Measurements from ENCODE around the gene TRAPPC3L. TPM values are rescaled to one million over a fixed set of nuclear protein-coding genes. Genes with fewer than 3 reads are reported as not detected.

Gene TRAPPC3L
- total and polyA plus RNA-seq, 2 of the 8 experiments (the other 6 are each of a cell fraction or from before 2014, with no cell fraction given), result not detected

- no peaks in the 10 kb centered on the region for H3K27me3 ChIP-seq (replicated peaks in 1 of 4; ENCODE audit: control insufficient read depth in 3 of 4, extremely low read depth in 1 of 4, insufficient read depth in 3 of 4, low read length in 3 of 4)
- FAIRE-seq (no peak), DNase-seq (ENCODE audit: low read depth in 1 of 2, low spot score in 2 of 2) (no peak)
- H3K23ac ChIP-seq (ENCODE audit: insufficient read length), result no peak overlapping the region
- H2BK20ac ChIP-seq (ENCODE audit: low read length), result no peak overlapping the region
- no peak overlapping the region for H2BK120ac ChIP-seq (replicated peaks; ENCODE audit: low read depth, low read length)
- no peak overlapping the region for H3K4me3 ChIP-seq (ENCODE audit: extremely low read depth in 1 of 4, insufficient read depth in 2 of 4, low read depth in 3 of 4, low read length in 4 of 4)
- no peak overlapping the region for H2BK12ac ChIP-seq (ENCODE audit: low read depth, low read length)
- H3K23me2 ChIP-seq (ENCODE audit: low read depth, low read length), result no peaks in the 10 kb centered on the region
- no peaks in the 10 kb centered on the region for H3K79me1 ChIP-seq (ENCODE audit: low read depth, low read length)
- no peak overlapping the region for H2AK5ac ChIP-seq (ENCODE audit: low read depth, low read length)
- no peak overlapping the region for H4K91ac ChIP-seq (replicated peaks; ENCODE audit: insufficient read length, low read length)
- no peak overlapping the region for H2BK15ac ChIP-seq (ENCODE audit: low read length)
- no peak overlapping the region for H3K14ac ChIP-seq (ENCODE audit: insufficient read length)
- H3K56ac ChIP-seq (replicated peaks; ENCODE audit: insufficient read length, low read depth, low read length), result no peak overlapping the region
- ChIA-PET CTCF (ENCODE audit: partially characterized antibody) (interaction anchor here (0.7 to 4.7 kb wide), 6 partner anchors 12 to 331 kb away, joined by 3 to 21 read pairs (median 3); no protein-coding TSS in a partner anchor), POLR2A (ENCODE audit: partially characterized antibody) (interaction anchor here (1.0 to 1.4 kb wide), 2 partner anchors 69 to 268 kb away, joined by 3 to 4 read pairs; partner anchors contain the start of genes RSPH4A and TSPYL1)
- H2BK5ac ChIP-seq (ENCODE audit: low read depth, low read length), result no peak overlapping the region
- no peak overlapping the region for H3K4ac ChIP-seq (replicated peaks; ENCODE audit: insufficient read length, low read depth, low read length)
- no peaks in the 10 kb centered on the region for H3K79me2 ChIP-seq (ENCODE audit: control insufficient read depth in 1 of 2, insufficient read depth in 2 of 2, low read length in 2 of 2)
- no peak overlapping the region for H3K18ac ChIP-seq (ENCODE audit: extremely low read depth, low read length)
- no peak overlapping the region for H2AFZ ChIP-seq (ENCODE audit: low read length)
- no peak overlapping the region for H4K8ac ChIP-seq (ENCODE audit: extremely low read depth, insufficient read depth, low read length)
- peaks cover 0 to 3% (median 0%) of the 10 kb centered on the region in 4 experiments; a peak in 1 of 7 replicates for H3K4me1 ChIP-seq (replicated peaks in 1 of 4; ENCODE audit: control insufficient read depth in 3 of 4, insufficient read depth in 4 of 4, low read length in 3 of 4)
- H3K4me2 ChIP-seq (ENCODE audit: insufficient read depth in 1 of 2, low read depth in 2 of 2, low read length in 2 of 2), result no peak overlapping the region; a peak in 1 of 4 replicates
- H3K9me3 ChIP-seq (ENCODE audit: insufficient read depth in 2 of 2, low read depth in 1 of 2, low read length in 1 of 2), result no peaks in the 10 kb centered on the region
- H4K20me1 ChIP-seq (replicated peaks in 1 of 2; ENCODE audit: control insufficient read depth in 1 of 2, insufficient read depth in 2 of 2, low read length in 2 of 2), result no peaks in the 10 kb centered on the region
- 82% methylated on average over 6 of the region's 6 CpGs; no CpG with 5 or more reads in 1 of the 2 experiments for WGBS, 2 experiments (ENCODE audit: extremely low coverage in 1 of 2, insufficient coverage in 1 of 2, insufficient read length in 1 of 2, insufficient replicate concordance in 2 of 2, low coverage in 1 of 2, low lambda C conversion rate in 2 of 2, missing lambda C conversion rate in 1 of 2)
- H3K9ac ChIP-seq (replicated peaks in 1 of 4; ENCODE audit: extremely low read depth in 1 of 4, low read depth in 3 of 4, low read length in 3 of 4), result no peak overlapping the region
- H4K5ac ChIP-seq (ENCODE audit: insufficient read length, low read depth, low read length), result no peak overlapping the region
- H3K36me3 ChIP-seq (ENCODE audit: control insufficient read depth in 2 of 4, insufficient read depth in 4 of 4, low read length in 3 of 4), result no peaks in the 10 kb centered on the region
- H3K27ac ChIP-seq (ENCODE audit: low read depth, low read length), result no peak overlapping the region
- TF ChIP-seq MAX (IDR thresholded peaks at IDR 0.05), result no peak
- TF ChIP-seq GTF2F1 (IDR thresholded peaks at IDR 0.05; ENCODE audit: borderline replicate concordance, low read depth, low read length), result no peak
- no peak for TF ChIP-seq TCF12 (IDR thresholded peaks at IDR 0.05; ENCODE audit: low read depth, low read length)
- TF ChIP-seq HDAC6 (IDR thresholded peaks at IDR 0.05; ENCODE audit: low read depth, low read length), result no peak
- no peak for TF ChIP-seq CHD1 (IDR thresholded peaks at IDR 0.05; ENCODE audit: low read depth, low read length)
- no peak for TF ChIP-seq ATF2 (IDR thresholded peaks at IDR 0.05; ENCODE audit: low read length)
- TF ChIP-seq CHD2 (IDR thresholded peaks at IDR 0.05; ENCODE audit: low read length), result no peak
- TF ChIP-seq BCL11A (IDR thresholded peaks at IDR 0.05; ENCODE audit: low read depth in 2 of 2, low read length in 2 of 2), result no peak
- no peak for TF ChIP-seq BACH1 (IDR thresholded peaks at IDR 0.05; ENCODE audit: low read length)
- TF ChIP-seq KDM4A (IDR thresholded peaks at IDR 0.05; ENCODE audit: low read depth, low read length, severe bottlenecking), result no peak
- no peak for TF ChIP-seq TAF7 (optimal IDR thresholded peaks at IDR 0.05; ENCODE audit: borderline replicate concordance, low read depth, low read length)
- no peak for TF ChIP-seq FOSL1 (IDR thresholded peaks at IDR 0.05; ENCODE audit: insufficient read depth, low read depth, low read length)
- TF ChIP-seq TAF1 (IDR thresholded peaks at IDR 0.05; ENCODE audit: low read depth, low read length), result no peak
These were observed 1.9 kb upstream of the TRAPPC3L start for GRCh38 chr6:116547358-116547757.

All from H1 (cell line).